GM10248 (cell line): ENCODE results near the gene SSTR4.

Experiments used
- CTCF ChIA-PET: fragments of 300-600 bp; sonication (Branson Sonifier 250); formaldehyde crosslinking; extraction: SDS; loops from one replicate; lab custom pipeline; 2021; ENCODE audit warnings: antibody characterized with exemption; lab: Yijun Ruan, JAX
- POLR2A ChIA-PET: fragments of 350-650 bp; sonication (Branson Sonifier 250); formaldehyde crosslinking; extraction: SDS; loops from one replicate; lab custom pipeline; 2020; ENCODE audit warnings: antibody characterized with exemption; lab: Yijun Ruan, JAX
- DNase-seq: peaks from one replicate; pipeline ENCODE4 v3.0.0; 2012; ENCODE audit errors: extremely low spot score
- TF ChIP-seq, protein P1 (sequence below): IDR thresholded peaks from 2 replicates; pipeline ENCODE4 v1.5.1; 2012; ENCODE audit warnings: mild to moderate bottlenecking, low read depth; ENCODE audit errors: extremely low read depth, missing control alignments, control extremely low read depth

The SSTR4 gene

GRCh38 chr20:23017516-23017915, 17.6 kb upstream of the SSTR4 start:
- ChIA-PET POLR2A (no interaction called here), CTCF (interaction anchor here (1.0 to 1.9 kb wide), 4 partner anchors 33 to 217 kb away, joined by 3 to 7 read pairs (median 4); no protein-coding TSS in a partner anchor)
- TF ChIP-seq, protein P1, sequence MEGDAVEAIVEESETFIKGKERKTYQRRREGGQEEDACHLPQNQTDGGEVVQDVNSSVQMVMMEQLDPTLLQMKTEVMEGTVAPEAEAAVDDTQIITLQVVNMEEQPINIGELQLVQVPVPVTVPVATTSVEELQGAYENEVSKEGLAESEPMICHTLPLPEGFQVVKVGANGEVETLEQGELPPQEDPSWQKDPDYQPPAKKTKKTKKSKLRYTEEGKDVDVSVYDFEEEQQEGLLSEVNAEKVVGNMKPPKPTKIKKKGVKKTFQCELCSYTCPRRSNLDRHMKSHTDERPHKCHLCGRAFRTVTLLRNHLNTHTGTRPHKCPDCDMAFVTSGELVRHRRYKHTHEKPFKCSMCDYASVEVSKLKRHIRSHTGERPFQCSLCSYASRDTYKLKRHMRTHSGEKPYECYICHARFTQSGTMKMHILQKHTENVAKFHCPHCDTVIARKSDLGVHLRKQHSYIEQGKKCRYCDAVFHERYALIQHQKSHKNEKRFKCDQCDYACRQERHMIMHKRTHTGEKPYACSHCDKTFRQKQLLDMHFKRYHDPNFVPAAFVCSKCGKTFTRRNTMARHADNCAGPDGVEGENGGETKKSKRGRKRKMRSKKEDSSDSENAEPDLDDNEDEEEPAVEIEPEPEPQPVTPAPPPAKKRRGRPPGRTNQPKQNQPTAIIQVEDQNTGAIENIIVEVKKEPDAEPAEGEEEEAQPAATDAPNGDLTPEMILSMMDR = no peak
- DNase-seq = no peak

DNA sequence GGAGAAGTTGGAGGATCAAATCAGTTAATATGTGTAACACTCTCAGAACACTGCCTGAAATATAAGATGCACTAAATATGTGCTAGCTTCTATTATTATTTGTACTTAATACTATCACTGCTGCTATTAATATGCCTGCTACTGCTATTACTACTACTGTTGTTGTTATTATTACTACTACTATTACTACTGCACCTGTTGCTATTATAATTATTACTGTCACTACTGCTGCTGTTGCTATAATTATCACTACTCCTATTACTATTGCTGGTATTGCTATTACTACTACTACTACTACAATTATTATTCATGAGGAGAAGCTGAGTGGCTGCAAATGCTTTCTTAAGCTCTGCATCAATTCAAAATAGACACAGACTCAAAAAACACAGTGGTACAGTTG, 16.7 kb upstream of the SSTR4 start:
- ChIA-PET POLR2A (no interaction called here), CTCF (interaction anchor here (0.8 to 1.4 kb wide), 2 partner anchors 32 to 44 kb away, joined by 4 to 5 read pairs; no protein-coding TSS in a partner anchor)
- no peak for DNase-seq
- TF ChIP-seq, protein P1 = no peak

DNA sequence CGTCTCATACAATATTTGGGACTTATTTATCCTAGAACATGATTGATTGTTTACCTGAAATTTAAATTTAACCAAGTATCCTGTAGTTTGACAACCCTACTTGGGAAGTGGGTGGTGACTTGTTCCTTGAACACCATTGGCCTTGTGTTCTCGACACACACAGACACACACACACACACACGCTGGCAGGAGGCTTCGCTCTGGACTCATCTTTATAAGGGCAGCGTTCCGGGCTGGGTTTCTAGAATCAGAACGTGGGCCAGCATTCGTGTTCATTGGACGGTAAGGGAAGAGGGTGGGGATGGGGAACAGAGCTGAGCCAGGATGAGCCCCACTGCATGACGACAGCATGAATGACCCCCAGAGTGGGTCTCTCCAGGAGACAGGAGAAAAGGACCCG, 16.2 kb upstream of the SSTR4 start:
- CTCF ChIA-PET = interaction anchor here (0.8 kb wide), 1 partner anchor 32 kb away, joined by 4 read pairs; no protein-coding TSS in a partner anchor
- POLR2A ChIA-PET = no interaction called here
- TF ChIP-seq, protein P1 = no peak
- no peak for DNase-seq

DNA sequence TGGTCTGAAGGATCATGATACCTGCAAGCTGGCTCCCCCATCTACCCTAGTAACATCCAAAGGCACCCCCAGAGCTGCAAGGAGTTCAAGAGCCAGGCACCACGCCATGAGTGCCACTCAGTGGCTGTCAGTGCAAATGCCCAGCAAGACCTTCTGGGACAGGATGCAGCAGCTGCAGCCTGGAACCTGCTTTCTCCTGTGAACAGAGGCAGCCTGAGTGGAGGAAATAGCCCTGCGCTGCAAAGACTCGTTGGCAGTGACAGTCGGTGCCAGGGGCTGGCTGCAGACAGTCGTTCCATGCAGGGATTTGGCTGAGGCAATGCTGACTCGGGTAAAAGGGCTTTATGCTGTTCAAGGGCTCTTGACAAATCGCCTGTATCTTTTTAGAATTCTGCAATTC, 15.7 kb upstream of the SSTR4 start:
- POLR2A ChIA-PET = no interaction called here
- no peak for DNase-seq
- CTCF ChIA-PET = no interaction called here
- TF ChIP-seq, protein P1 = no peak

DNA sequence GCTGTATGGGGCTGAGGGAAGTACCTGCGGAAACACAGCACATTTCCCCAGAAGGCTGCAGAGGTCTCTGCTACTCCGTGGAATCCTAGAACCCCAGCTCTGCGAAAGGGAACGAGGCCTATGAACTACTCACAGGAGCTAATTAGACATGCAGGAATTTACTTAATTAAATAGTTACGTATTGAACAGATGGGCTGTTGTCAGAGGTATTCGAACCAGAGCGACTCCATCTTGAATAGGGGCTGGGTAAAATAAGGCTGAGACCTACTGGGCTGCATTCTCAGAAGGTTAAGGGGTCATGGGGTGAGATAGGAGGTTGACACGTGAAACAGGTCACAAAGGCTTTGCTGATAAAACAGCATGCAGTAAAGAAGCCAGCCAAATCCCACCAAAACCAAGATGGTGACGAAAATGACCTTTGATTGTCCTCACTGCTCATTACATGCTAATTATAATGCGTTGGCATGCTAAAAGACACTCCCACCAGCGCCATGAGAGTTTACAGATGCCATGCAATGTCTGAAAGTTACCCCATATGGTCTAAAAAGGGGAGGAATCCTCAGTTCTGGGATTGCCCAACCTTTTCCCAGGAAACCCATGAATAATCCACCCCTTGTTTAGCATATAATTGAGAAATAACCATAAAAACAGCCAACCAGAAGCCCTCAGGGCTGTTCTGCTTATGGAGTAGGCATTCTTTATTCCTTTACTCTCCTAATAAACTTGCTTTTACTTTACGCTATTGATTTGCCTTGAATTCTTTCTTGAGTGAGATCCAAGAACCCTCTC, 14.7 kb upstream of the SSTR4 start:
- TF ChIP-seq, protein P1 = no peak
- DNase-seq = no peak
- ChIA-PET POLR2A (no interaction called here), CTCF (interaction anchor here (1.2 kb wide), 1 partner anchor 178 kb away, joined by 3 read pairs; no protein-coding TSS in a partner anchor)

DNA sequence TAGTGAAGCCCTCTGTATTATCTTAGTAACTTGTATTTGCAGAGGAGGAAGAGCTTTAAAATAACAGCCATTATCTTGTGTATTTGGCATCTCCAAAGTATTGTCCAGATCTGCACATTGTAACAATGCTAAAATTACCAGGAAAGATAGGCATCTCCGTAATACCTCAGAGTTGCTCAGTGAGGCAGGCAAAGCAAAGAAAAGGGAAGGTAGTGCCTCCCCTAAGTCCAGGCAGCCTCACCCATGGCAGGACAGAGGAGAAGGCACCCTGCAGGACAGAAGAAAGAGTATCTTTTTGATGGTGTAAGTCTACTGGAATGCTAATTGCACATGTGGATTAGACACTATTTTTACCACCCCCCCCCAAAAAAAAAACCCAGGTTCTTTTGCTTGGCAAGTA, 13.6 kb upstream of the SSTR4 start:
- no peak for DNase-seq
- POLR2A ChIA-PET = no interaction called here
- CTCF ChIA-PET = interaction anchor here (1.2 kb wide), 1 partner anchor 177 kb away, joined by 3 read pairs; no protein-coding TSS in a partner anchor
- TF ChIP-seq, protein P1 = no peak
